A549 (cell line): ENCODE data around the gene NIM1K.

Experiments
- BHLHE40 ChIP-seq: IDR thresholded peaks from 2 replicates; pipeline ENCODE4 v1.6.1; 2012; ENCODE audit warnings: low read depth, low read length, inconsistent platforms
- CEBPB ChIP-seq, 2 experiments: fragments of >200 bp in 1 of 2; sonication (Bioruptor Twin) in 1 of 2; formaldehyde crosslinking in 1 of 2; IDR thresholded peaks; 2 replicates each; pipeline ENCODE4 v1.6.1; 2012 to 2016
- CHD2 ChIP-seq: fragments of 150-350 bp; IDR thresholded peaks from 2 replicates; pipeline ENCODE4 v1.6.1; 2014; ENCODE audit warnings: low read length; ENCODE audit not compliant: partially characterized antibody
- EP300 ChIP-seq, 2 experiments: fragments of >200 bp; sonication (Bioruptor Twin); formaldehyde crosslinking; IDR thresholded peaks; 2 replicates in 1 of 2; 3 replicates in 1 of 2; pipeline ENCODE4 v1.6.1; 2016 to 2017
- MYC ChIP-seq: IDR thresholded peaks from 2 replicates; pipeline ENCODE4 v1.6.1; 2012; ENCODE audit warnings: mild to moderate bottlenecking, inconsistent platforms, low read length, improper control_type of control experiment, borderline replicate concordance
- POLR2A ChIP-seq: IDR thresholded peaks from 2 replicates; pipeline ENCODE4 v1.6.1; 2012; ENCODE audit warnings: mild to moderate bottlenecking, low read length
- RAD21 ChIP-seq, 2 experiments: fragments of >200 bp in 1 of 2; sonication (Bioruptor Twin) in 1 of 2; formaldehyde crosslinking in 1 of 2; IDR thresholded peaks in 1 of 2; conservative IDR thresholded peaks in 1 of 2; 2 replicates in 1 of 2; 3 replicates in 1 of 2; pipeline ENCODE4 v1.6.1; 2012 to 2018; ENCODE audit warnings: inconsistent platforms in 1 of 2
- ZSCAN20 ChIP-seq: fragments of 250-450 bp; sonication (Bioruptor Pico); IDR thresholded peaks from 2 replicates; pipeline ENCODE4 v1.8.0; 2022; ENCODE audit warnings: mild to moderate bottlenecking, moderate library complexity
- TF ChIP-seq, protein P1 (sequence below): fragments of >200 bp; sonication (Bioruptor Twin); formaldehyde crosslinking; IDR thresholded peaks from 3 replicates; pipeline ENCODE4 v1.5.1; 2016
- TF ChIP-seq, protein P2 (sequence below): fragments of 450-650 bp; IDR thresholded peaks from 2 replicates; pipeline ENCODE4 v1.6.1; 2014; ENCODE audit warnings: antibody characterized with exemption
- TF ChIP-seq, protein P3 (sequence below): IDR thresholded peaks from 2 replicates; pipeline ENCODE4 v1.6.1; 2012

DNA sequence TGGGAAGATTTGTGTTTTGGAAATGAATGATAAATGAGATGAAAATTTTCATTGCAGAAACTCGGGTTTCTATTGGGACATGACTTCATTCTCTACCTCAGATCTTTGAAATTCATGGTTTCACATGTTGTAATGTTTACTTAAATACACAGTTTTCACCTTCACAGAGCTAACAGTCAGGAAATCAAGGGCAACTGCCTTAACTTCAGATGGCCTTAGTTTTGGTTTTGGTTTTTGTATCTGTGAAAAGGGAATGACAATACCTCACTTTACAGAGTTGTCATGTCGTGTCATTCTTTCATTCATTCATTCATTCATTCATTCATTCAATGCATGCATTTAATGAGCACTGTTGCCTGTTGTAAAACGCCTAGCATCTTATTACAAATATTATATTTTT is 41.9 kb downstream of the NIM1K start:
- TF ChIP-seq, protein P1, sequence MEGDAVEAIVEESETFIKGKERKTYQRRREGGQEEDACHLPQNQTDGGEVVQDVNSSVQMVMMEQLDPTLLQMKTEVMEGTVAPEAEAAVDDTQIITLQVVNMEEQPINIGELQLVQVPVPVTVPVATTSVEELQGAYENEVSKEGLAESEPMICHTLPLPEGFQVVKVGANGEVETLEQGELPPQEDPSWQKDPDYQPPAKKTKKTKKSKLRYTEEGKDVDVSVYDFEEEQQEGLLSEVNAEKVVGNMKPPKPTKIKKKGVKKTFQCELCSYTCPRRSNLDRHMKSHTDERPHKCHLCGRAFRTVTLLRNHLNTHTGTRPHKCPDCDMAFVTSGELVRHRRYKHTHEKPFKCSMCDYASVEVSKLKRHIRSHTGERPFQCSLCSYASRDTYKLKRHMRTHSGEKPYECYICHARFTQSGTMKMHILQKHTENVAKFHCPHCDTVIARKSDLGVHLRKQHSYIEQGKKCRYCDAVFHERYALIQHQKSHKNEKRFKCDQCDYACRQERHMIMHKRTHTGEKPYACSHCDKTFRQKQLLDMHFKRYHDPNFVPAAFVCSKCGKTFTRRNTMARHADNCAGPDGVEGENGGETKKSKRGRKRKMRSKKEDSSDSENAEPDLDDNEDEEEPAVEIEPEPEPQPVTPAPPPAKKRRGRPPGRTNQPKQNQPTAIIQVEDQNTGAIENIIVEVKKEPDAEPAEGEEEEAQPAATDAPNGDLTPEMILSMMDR: no peak
- TF ChIP-seq EP300 (IDR thresholded peaks at IDR 0.05) (no peak), CEBPB (IDR thresholded peaks at IDR 0.05) (no peak), RAD21 (conservative IDR thresholded peaks at IDR 0.05 in 1 of 2, IDR thresholded peaks at IDR 0.05 in 1 of 2) (no peak), BHLHE40 (no peak), CHD2 (no peak), POLR2A (no peak), MYC (no peak), ZSCAN20 (CRISPR knock-in tag) (no peak)
- TF ChIP-seq, protein P2, sequence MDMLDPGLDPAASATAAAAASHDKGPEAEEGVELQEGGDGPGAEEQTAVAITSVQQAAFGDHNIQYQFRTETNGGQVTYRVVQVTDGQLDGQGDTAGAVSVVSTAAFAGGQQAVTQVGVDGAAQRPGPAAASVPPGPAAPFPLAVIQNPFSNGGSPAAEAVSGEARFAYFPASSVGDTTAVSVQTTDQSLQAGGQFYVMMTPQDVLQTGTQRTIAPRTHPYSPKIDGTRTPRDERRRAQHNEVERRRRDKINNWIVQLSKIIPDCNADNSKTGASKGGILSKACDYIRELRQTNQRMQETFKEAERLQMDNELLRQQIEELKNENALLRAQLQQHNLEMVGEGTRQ: no peak
- TF ChIP-seq, protein P3, sequence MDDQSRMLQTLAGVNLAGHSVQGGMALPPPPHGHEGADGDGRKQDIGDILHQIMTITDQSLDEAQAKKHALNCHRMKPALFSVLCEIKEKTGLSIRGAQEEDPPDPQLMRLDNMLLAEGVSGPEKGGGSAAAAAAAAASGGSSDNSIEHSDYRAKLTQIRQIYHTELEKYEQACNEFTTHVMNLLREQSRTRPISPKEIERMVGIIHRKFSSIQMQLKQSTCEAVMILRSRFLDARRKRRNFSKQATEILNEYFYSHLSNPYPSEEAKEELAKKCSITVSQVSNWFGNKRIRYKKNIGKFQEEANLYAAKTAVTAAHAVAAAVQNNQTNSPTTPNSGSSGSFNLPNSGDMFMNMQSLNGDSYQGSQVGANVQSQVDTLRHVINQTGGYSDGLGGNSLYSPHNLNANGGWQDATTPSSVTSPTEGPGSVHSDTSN: no peak
